GM12878 (cell line): ENCODE measurements around the gene RHOBTB1. TPM values are rescaled to one million over a fixed set of nuclear protein-coding genes. Genes with fewer than 3 reads are reported as not detected.

Experiments
- ATAC-seq: fragments of 200-7000 bp; cut with Tn5 transposase; 3 replicates; pipeline ENCODE4 v1.9.1; 2020; ENCODE audit warnings: mild to moderate bottlenecking, moderate library complexity
- BruUV-seq: library from RNA; stranded (reverse); fragments of 400-500 nt; replicated peaks from 2 replicates; lab custom pipeline; 2021; lab: Mats Ljungman, UMichigan
- CTCF ChIA-PET: fragments of 300-600 bp; sonication (Branson Sonifier 250); formaldehyde crosslinking; extraction: SDS; loops from one replicate; lab custom pipeline; 2021; ENCODE audit warnings: inconsistent platforms; lab: Yijun Ruan, JAX
- POLR2A ChIA-PET: fragments of 350-600 bp; formaldehyde crosslinking; extraction: SDS; loops from one replicate; lab custom pipeline; 2021; ENCODE audit warnings: inconsistent platforms; lab: Charles Lee
- RAD21 ChIA-PET: fragments of 300-600 bp; sonication (Branson Sonifier 250); formaldehyde crosslinking; loops from one replicate; lab custom pipeline; 2023; ENCODE audit warnings: antibody characterized with exemption; ENCODE audit not compliant: unreplicated experiment; lab: Charles Lee
- SMC1A ChIA-PET: fragments of 300-600 bp; sonication (Branson Sonifier 250); formaldehyde crosslinking; loops from one replicate; lab custom pipeline; 2023; ENCODE audit not compliant: unreplicated experiment, uncharacterized antibody; lab: Charles Lee
- DNase-seq: peaks from one replicate; pipeline ENCODE4 v3.0.0-alpha.2; 2011; ENCODE audit warnings: low read depth, low spot score
- FAIRE-seq: peaks from 3 replicates; lab custom pipeline; 2011; peaks lifted over from hg19 to GRCh38; lab: Jason Lieb, UNC
- H2AFZ ChIP-seq: 2 replicates; pipeline ENCODE4 v1.6.0; 2011; ENCODE audit warnings: low read depth, low read length, control low read depth; ENCODE audit not compliant: control insufficient read depth
- H3K27ac ChIP-seq: 2 replicates; pipeline ENCODE4 v1.5.1; 2011; ENCODE audit warnings: control low read depth; ENCODE audit not compliant: control insufficient read depth, insufficient read depth
- H3K27me3 ChIP-seq, 2 experiments: replicated peaks in 1 of 2; 2 replicates each; pipeline versions ENCODE4 v1.6.0 to v1.6.1; 2011; ENCODE audit warnings: low read length in 1 of 2; ENCODE audit not compliant: control insufficient read depth in 2 of 2, insufficient read depth in 2 of 2
- H3K36me3 ChIP-seq, 2 experiments: 2 replicates each; pipeline ENCODE4 v1.5.1; 2011; ENCODE audit warnings: low read length in 1 of 2; ENCODE audit not compliant: control insufficient read depth in 2 of 2, insufficient read depth in 2 of 2
- H3K4me1 ChIP-seq: 2 replicates; pipeline ENCODE4 v1.6.1; 2011; ENCODE audit warnings: mild to moderate bottlenecking, low read length, moderate library complexity, mixed read lengths; ENCODE audit not compliant: control insufficient read depth, insufficient read depth
- H3K4me2 ChIP-seq: 2 replicates; pipeline ENCODE4 v1.6.0; 2011; ENCODE audit warnings: control low read depth; ENCODE audit not compliant: control insufficient read depth, insufficient read depth
- H3K4me3 ChIP-seq: fragments of 200-600 bp; sonication (generic); 2 replicates; pipeline ENCODE4 v1.5.1; 2016
- H3K79me2 ChIP-seq: 2 replicates; pipeline ENCODE4 v1.6.0; 2011; ENCODE audit warnings: low read length; ENCODE audit not compliant: control insufficient read depth, insufficient read depth
- H3K9ac ChIP-seq: 2 replicates; pipeline ENCODE4 v1.8.0; 2011; ENCODE audit warnings: low read length, control low read depth, mixed read lengths; ENCODE audit not compliant: control insufficient read depth, insufficient read depth
- H3K9me3 ChIP-seq: replicated peaks from 3 replicates; pipeline ENCODE4 v1.5.1; 2011; ENCODE audit warnings: mild to moderate bottlenecking, low read length; ENCODE audit not compliant: control insufficient read depth, insufficient read depth
- H4K20me1 ChIP-seq: 2 replicates; pipeline ENCODE4 v1.6.0; 2011; ENCODE audit not compliant: control insufficient read depth, insufficient read depth
- CHD2 ChIP-seq: IDR thresholded peaks from 2 replicates; pipeline ENCODE4 v1.6.1; 2011; ENCODE audit warnings: low read depth, low read length, improper control_type of control experiment, borderline replicate concordance
- HDAC2 ChIP-seq: fragments of 200-600 bp; sonication (generic); IDR thresholded peaks from 2 replicates; pipeline ENCODE4 v1.6.1; 2017
- IRF4 ChIP-seq: IDR thresholded peaks from 2 replicates; pipeline ENCODE4 v1.6.1; 2011; ENCODE audit warnings: low read depth, low read length
- MEF2B ChIP-seq: fragments of 450-650 bp; IDR thresholded peaks from 2 replicates; pipeline ENCODE4 v1.6.1; 2018; ENCODE audit warnings: mild to moderate bottlenecking, moderate library complexity; ENCODE audit not compliant: partially characterized antibody, poor library complexity, severe bottlenecking
- MYC ChIP-seq: IDR thresholded peaks from 2 replicates; pipeline ENCODE4 v1.6.1; 2011; ENCODE audit warnings: mild to moderate bottlenecking, low read length, moderate library complexity, inconsistent platforms; ENCODE audit not compliant: insufficient read depth, insufficient replicate concordance, insufficient read length, severe bottlenecking
- YY1 ChIP-seq: IDR thresholded peaks from 2 replicates; pipeline ENCODE4 v1.6.1; 2011; ENCODE audit warnings: low read depth, mild to moderate bottlenecking, low read length
- ZNF207 ChIP-seq: fragments of 450-650 bp; IDR thresholded peaks from 2 replicates; pipeline ENCODE4 v1.6.1; 2014; ENCODE audit warnings: antibody characterized with exemption, mild to moderate bottlenecking, borderline replicate concordance
- ZNF24 ChIP-seq: fragments of 450-650 bp; IDR thresholded peaks from 2 replicates; pipeline ENCODE4 v1.6.1; 2017; ENCODE audit warnings: antibody characterized with exemption, mild to moderate bottlenecking
- WGBS: methylation state at CpG from one replicate; pipeline ENCODE4 v1.1.6; 2016; ENCODE audit warnings: low lambda C conversion rate; ENCODE audit not compliant: insufficient replicate concordance, insufficient coverage; ENCODE audit errors: missing lambda C conversion rate; 5-methylcytosine and 5-hydroxymethylcytosine counted together
- in situ Hi-C: fragments of 300-500 bp; cut with MboI; formaldehyde crosslinking; loops from 9 replicates; pipeline ENCODE4 v1.14.3; 2018; ENCODE audit warnings: mixed read lengths
- intact Hi-C: fragments of 100-400 bp; cut with micrococcal nuclease; formaldehyde crosslinking; loops from one replicate; pipeline ENCODE4 v1.14.2; 2022; ENCODE audit not compliant: unreplicated experiment
- polyA plus RNA-seq, 11 experiments: library from polyadenylated mRNA; depleted of rRNA in 4 of 11; unstranded in 6 of 11; stranded (reverse) in 5 of 11; fragments of >200 nt; fragmentation: Nextera tagmentation in 4 of 11; fragmentation: Illumina TruSeq in 1 of 11; extraction: Ambion mirVana in 4 of 11; extraction: Trizol in 1 of 11; gene quantifications; 1 replicate in 1 of 11; 2 replicates in 10 of 11; pipeline versions ENCODE4 v1.2.1 to v1.2.3, GENCODE V29; 2011 to 2016; ENCODE audit warnings: inconsistent platforms in 2 of 11, missing spikeins in 2 of 11, low read depth in 1 of 11
- total RNA-seq, 4 experiments: library from RNA; depleted of rRNA in 3 of 4; stranded (reverse); fragments of >200 nt in 3 of 4; fragmentation: Illumina TruSeq in 1 of 4; extraction: Trizol in 1 of 4; gene quantifications; 2 replicates each; pipeline versions ENCODE4 v1.2.1 to v1.2.3, GENCODE V29; 2013 to 2021
- TF ChIP-seq, protein P1 (sequence below): fragments of 150-350 bp; IDR thresholded peaks from 2 replicates; pipeline ENCODE4 v1.6.1; 2016; ENCODE audit warnings: low read depth, low read length
- TF ChIP-seq, protein P2 (sequence below): fragments of 450-650 bp; IDR thresholded peaks from 2 replicates; pipeline ENCODE4 v1.6.1; 2017; ENCODE audit warnings: borderline replicate concordance
- TF ChIP-seq, protein P3 (sequence below): fragments of 450-650 bp; conservative IDR thresholded peaks from 2 replicates; pipeline ENCODE4 v1.6.1; 2017; ENCODE audit warnings: mild to moderate bottlenecking, moderate library complexity

The RHOBTB1 gene
- total and polyA plus RNA-seq, 10 of the 15 experiments (the other 5 are each of a cell fraction or from before 2014, with no cell fraction given), result not detected

GRCh38 chr10:60978287-60979115 lies 34.5 kb upstream of the RHOBTB1 start:
- H3K27me3 ChIP-seq, result no peaks in the 10 kb centered on the region; a peak in 1 of 4 replicates
- ChIA-PET RAD21 (no interaction called here), SMC1A (interaction anchor here (1.3 kb wide), 1 partner anchor 75 kb away, joined by 3 read pairs; no protein-coding TSS in a partner anchor), CTCF (interaction anchor here (1.6 kb wide), 1 partner anchor 14 kb away, joined by 4 read pairs; no protein-coding TSS in a partner anchor), POLR2A (interaction anchor here (0.6 kb wide), 1 partner anchor 282 kb away, joined by 4 read pairs; no protein-coding TSS in a partner anchor)
- H4K20me1 ChIP-seq, result no peaks in the 10 kb centered on the region
- H3K27ac ChIP-seq, result no peak overlapping the region
- ATAC-seq, result no peak
- H3K4me3 ChIP-seq, result no peak overlapping the region
- in situ Hi-C loops (no loop called here), intact Hi-C loops (no loop called here)
- no peak for FAIRE-seq
- no peaks in the 10 kb centered on the region for H3K9me3 ChIP-seq
- DNase-seq, result no peak
- H3K36me3 ChIP-seq, result no peaks in the 10 kb centered on the region
- H3K4me1 ChIP-seq, result no peaks in the 10 kb centered on the region
- no peak overlapping the region for H3K9ac ChIP-seq
- no TSS peak for BruUV-seq
- no peak overlapping the region for H3K4me2 ChIP-seq
- H3K79me2 ChIP-seq, result no peaks in the 10 kb centered on the region
- H2AFZ ChIP-seq, result no peak overlapping the region
- 27% methylated on average over 7 of the region's 7 CpGs for WGBS
- TF ChIP-seq, protein P1, sequence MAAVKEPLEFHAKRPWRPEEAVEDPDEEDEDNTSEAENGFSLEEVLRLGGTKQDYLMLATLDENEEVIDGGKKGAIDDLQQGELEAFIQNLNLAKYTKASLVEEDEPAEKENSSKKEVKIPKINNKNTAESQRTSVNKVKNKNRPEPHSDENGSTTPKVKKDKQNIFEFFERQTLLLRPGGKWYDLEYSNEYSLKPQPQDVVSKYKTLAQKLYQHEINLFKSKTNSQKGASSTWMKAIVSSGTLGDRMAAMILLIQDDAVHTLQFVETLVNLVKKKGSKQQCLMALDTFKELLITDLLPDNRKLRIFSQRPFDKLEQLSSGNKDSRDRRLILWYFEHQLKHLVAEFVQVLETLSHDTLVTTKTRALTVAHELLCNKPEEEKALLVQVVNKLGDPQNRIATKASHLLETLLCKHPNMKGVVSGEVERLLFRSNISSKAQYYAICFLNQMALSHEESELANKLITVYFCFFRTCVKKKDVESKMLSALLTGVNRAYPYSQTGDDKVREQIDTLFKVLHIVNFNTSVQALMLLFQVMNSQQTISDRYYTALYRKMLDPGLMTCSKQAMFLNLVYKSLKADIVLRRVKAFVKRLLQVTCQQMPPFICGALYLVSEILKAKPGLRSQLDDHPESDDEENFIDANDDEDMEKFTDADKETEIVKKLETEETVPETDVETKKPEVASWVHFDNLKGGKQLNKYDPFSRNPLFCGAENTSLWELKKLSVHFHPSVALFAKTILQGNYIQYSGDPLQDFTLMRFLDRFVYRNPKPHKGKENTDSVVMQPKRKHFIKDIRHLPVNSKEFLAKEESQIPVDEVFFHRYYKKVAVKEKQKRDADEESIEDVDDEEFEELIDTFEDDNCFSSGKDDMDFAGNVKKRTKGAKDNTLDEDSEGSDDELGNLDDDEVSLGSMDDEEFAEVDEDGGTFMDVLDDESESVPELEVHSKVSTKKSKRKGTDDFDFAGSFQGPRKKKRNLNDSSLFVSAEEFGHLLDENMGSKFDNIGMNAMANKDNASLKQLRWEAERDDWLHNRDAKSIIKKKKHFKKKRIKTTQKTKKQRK, result no peak
- TF ChIP-seq HDAC2 (no peak), YY1 (no peak), ZNF207 (no peak), MEF2B (no peak), MYC (no peak), IRF4 (no peak), ZNF24 (no peak), CHD2 (no peak)
- TF ChIP-seq, protein P2, sequence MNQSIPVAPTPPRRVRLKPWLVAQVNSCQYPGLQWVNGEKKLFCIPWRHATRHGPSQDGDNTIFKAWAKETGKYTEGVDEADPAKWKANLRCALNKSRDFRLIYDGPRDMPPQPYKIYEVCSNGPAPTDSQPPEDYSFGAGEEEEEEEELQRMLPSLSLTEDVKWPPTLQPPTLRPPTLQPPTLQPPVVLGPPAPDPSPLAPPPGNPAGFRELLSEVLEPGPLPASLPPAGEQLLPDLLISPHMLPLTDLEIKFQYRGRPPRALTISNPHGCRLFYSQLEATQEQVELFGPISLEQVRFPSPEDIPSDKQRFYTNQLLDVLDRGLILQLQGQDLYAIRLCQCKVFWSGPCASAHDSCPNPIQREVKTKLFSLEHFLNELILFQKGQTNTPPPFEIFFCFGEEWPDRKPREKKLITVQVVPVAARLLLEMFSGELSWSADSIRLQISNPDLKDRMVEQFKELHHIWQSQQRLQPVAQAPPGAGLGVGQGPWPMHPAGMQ, result no peak
- TF ChIP-seq, protein P3, sequence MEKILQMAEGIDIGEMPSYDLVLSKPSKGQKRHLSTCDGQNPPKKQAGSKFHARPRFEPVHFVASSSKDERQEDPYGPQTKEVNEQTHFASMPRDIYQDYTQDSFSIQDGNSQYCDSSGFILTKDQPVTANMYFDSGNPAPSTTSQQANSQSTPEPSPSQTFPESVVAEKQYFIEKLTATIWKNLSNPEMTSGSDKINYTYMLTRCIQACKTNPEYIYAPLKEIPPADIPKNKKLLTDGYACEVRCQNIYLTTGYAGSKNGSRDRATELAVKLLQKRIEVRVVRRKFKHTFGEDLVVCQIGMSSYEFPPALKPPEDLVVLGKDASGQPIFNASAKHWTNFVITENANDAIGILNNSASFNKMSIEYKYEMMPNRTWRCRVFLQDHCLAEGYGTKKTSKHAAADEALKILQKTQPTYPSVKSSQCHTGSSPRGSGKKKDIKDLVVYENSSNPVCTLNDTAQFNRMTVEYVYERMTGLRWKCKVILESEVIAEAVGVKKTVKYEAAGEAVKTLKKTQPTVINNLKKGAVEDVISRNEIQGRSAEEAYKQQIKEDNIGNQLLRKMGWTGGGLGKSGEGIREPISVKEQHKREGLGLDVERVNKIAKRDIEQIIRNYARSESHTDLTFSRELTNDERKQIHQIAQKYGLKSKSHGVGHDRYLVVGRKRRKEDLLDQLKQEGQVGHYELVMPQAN, result no peak
